BLaER1 treated with 17β-estradiol and CSF1 and Interleukin-3, amounts not matched to agents 10 nM and 100 nM (cell line): ENCODE results near the gene ACTN1.
A peak's percentile ranks its signal among the peaks of the same experiment; 100 is the strongest.
"Not testable (repeated sequence)": the region's sequence is repeated elsewhere in the genome, so short reads cannot be mapped to it uniquely, and the experiment has no call there.

ENCODE experiments used
- H3K27ac ChIP-seq, 11 experiments: shearing (Covaris generic); formaldehyde crosslinking; 2 replicates each; pipeline ENCODE4 v1.8.1; 2022
- H3K27me3 ChIP-seq, 11 experiments: shearing (Covaris generic); formaldehyde crosslinking; 2 replicates each; pipeline ENCODE4 v1.8.1; 2022
- H3K36me3 ChIP-seq, 11 experiments: shearing (Covaris generic); formaldehyde crosslinking; 2 replicates each; pipeline ENCODE4 v1.8.1; 2022
- H3K4me1 ChIP-seq, 10 experiments: shearing (Covaris generic); formaldehyde crosslinking; 2 replicates each; pipeline ENCODE4 v1.8.1; 2022
- H3K4me2 ChIP-seq, 11 experiments: shearing (Covaris generic); formaldehyde crosslinking; 2 replicates each; pipeline ENCODE4 v1.8.1; 2022
- H3K4me3 ChIP-seq, 10 experiments: shearing (Covaris generic); formaldehyde crosslinking; 2 replicates each; pipeline ENCODE4 v1.8.1; 2022
- H3K9ac ChIP-seq, 11 experiments: shearing (Covaris generic); formaldehyde crosslinking; 2 replicates each; pipeline ENCODE4 v1.8.1; 2022
- H3K9me3 ChIP-seq, 11 experiments: shearing (Covaris generic); formaldehyde crosslinking; replicated peaks in 1 of 11; 2 replicates each; pipeline ENCODE4 v1.8.1; 2022
- H4K20me1 ChIP-seq, 11 experiments: shearing (Covaris generic); formaldehyde crosslinking; 2 replicates each; pipeline ENCODE4 v1.8.1; 2022
- Cebpa-rat ChIP-seq, 11 experiments: shearing (Covaris generic); IDR thresholded peaks; 2 replicates each; pipeline ENCODE4 v1.8.1; 2022

ACTN1 gene

GRCh38 chr14:68857516-68858070 is 121.5 kb downstream of the ACTN1 start:
- peaks cover 0 to 19% (median 10%) of the 10 kb centered on the region in 10 experiments; a peak in 12 of 20 replicates for H3K4me1 ChIP-seq
- H3K36me3 ChIP-seq, result 0 out of 22 replicates have a peak, but pooled peaks cover 0 to under 1% (median 0%) of the 10 kb centered on the region in 11 experiments
- H3K9ac ChIP-seq, result no peak overlapping the region
- H3K4me2 ChIP-seq, result no peak overlapping the region
- H3K4me3 ChIP-seq, result no peak overlapping the region
- no peaks in the 10 kb centered on the region; a peak in 1 of 22 replicates for H4K20me1 ChIP-seq
- peaks cover 4 to 22% (median 13%) of the 10 kb centered on the region in 11 experiments for H3K9me3 ChIP-seq
- TF ChIP-seq Cebpa-rat (IDR thresholded peaks at IDR 0.05), result no peak
- H3K27me3 ChIP-seq, result no peaks in the 10 kb centered on the region
- no peak overlapping the region for H3K27ac ChIP-seq

GRCh38 chr14:68856572-68856971 is 122.5 kb downstream of the ACTN1 start:
- no peak for TF ChIP-seq Cebpa-rat (IDR thresholded peaks at IDR 0.05)
- Histone ChIP-seq H3K36me3 (peaks cover 0 to 4% (median 0%) of the 10 kb centered on the region in 11 experiments; a peak in 1 of 22 replicates), H3K9ac (no peak overlapping the region), H3K27me3 (no peaks in the 10 kb centered on the region), H3K9me3 (peaks cover 12 to 32% (median 23%) of the 10 kb centered on the region in 11 experiments), H3K4me1 (peaks cover 0 to 19% (median 10%) of the 10 kb centered on the region in 10 experiments; a peak in 12 of 20 replicates), H3K4me2 (no peak overlapping the region), H4K20me1 (no peaks in the 10 kb centered on the region; a peak in 1 of 22 replicates), H3K4me3 (no peak overlapping the region), H3K27ac (no peak overlapping the region)

GRCh38 chr14:68854421-68854820 is 124.7 kb downstream of the ACTN1 start:
- Histone ChIP-seq H3K27ac (no peak overlapping the region), H3K4me1 (peaks cover 0 to 19% (median 10%) of the 10 kb centered on the region in 10 experiments; a peak in 12 of 20 replicates), H3K27me3 (no peaks in the 10 kb centered on the region), H3K4me3 (no peak overlapping the region), H3K36me3 (peaks cover 0 to 4% (median 0%) of the 10 kb centered on the region in 11 experiments; a peak in 1 of 22 replicates), H3K4me2 (peak overlapping the region in 10 of 11 experiments; percentile 11 to 83 (median 26); a peak in 13 of 22 replicates), H4K20me1 (no peaks in the 10 kb centered on the region), H3K9me3 (peaks cover 12 to 33% (median 24%) of the 10 kb centered on the region in 11 experiments), H3K9ac (no peak overlapping the region)
- no peak for TF ChIP-seq Cebpa-rat (IDR thresholded peaks at IDR 0.05)

GRCh38 chr14:68853749-68854148 is 125.4 kb downstream of the ACTN1 start:
- Histone ChIP-seq H3K27me3 (no peaks in the 10 kb centered on the region), H3K27ac (no peak overlapping the region), H3K36me3 (peaks cover 0 to 4% (median 0%) of the 10 kb centered on the region in 11 experiments; a peak in 1 of 22 replicates), H4K20me1 (no peaks in the 10 kb centered on the region), H3K9me3 (peaks cover 12 to 33% (median 24%) of the 10 kb centered on the region in 11 experiments), H3K4me1 (peaks cover 0 to 19% (median 10%) of the 10 kb centered on the region in 10 experiments; a peak in 12 of 20 replicates), H3K4me3 (no peak overlapping the region), H3K9ac (no peak overlapping the region), H3K4me2 (peak overlapping the region in 3 of 11 experiments; percentile 48 to 83 (median 52); a peak in 6 of 22 replicates)
- TF ChIP-seq Cebpa-rat (IDR thresholded peaks at IDR 0.05), result no peak

GRCh38 chr14:68852493-68852892 is 126.6 kb downstream of the ACTN1 start:
- H3K36me3 ChIP-seq, H4K20me1 ChIP-seq, H3K4me2 ChIP-seq, H3K9ac ChIP-seq, H3K27me3 ChIP-seq, H3K27ac ChIP-seq, H3K4me3 ChIP-seq: not testable (repeated sequence)
- Histone ChIP-seq H3K4me1 (peaks cover 0 to 19% (median 10%) of the 10 kb centered on the region in 10 experiments; a peak in 12 of 20 replicates), H3K9me3 (peaks cover 12 to 33% (median 24%) of the 10 kb centered on the region in 11 experiments)

GRCh38 chr14:68851078-68851477 is 128.0 kb downstream of the ACTN1 start:
- Histone ChIP-seq H3K4me3 (no peak overlapping the region), H3K36me3 (peaks cover 0 to 4% (median 0%) of the 10 kb centered on the region in 11 experiments; a peak in 1 of 22 replicates), H3K9ac (no peak overlapping the region), H3K27me3 (no peaks in the 10 kb centered on the region), H3K9me3 (peaks cover 12 to 33% (median 24%) of the 10 kb centered on the region in 11 experiments), H4K20me1 (no peaks in the 10 kb centered on the region), H3K4me2 (no peak overlapping the region), H3K4me1 (peaks cover 0 to 19% (median 15%) of the 10 kb centered on the region in 10 experiments; a peak in 12 of 20 replicates), H3K27ac (no peak overlapping the region)
- TF ChIP-seq Cebpa-rat (IDR thresholded peaks at IDR 0.05), result no peak

- H3K4me3 ChIP-seq, result no peak overlapping the region
- peaks cover 0 to 4% (median 0%) of the 10 kb centered on the region in 11 experiments; a peak in 1 of 22 replicates for H3K36me3 ChIP-seq
- H3K9me3 ChIP-seq, result peaks cover 12 to 28% (median 24%) of the 10 kb centered on the region in 11 experiments
- H3K4me2 ChIP-seq, result no peak overlapping the region
- no peak overlapping the region for H3K9ac ChIP-seq
- TF ChIP-seq Cebpa-rat (IDR thresholded peaks at IDR 0.05), result no peak
- H3K27me3 ChIP-seq, result no peaks in the 10 kb centered on the region
- no peaks in the 10 kb centered on the region for H4K20me1 ChIP-seq
- H3K27ac ChIP-seq, result no peak overlapping the region
- peaks cover 0 to 10% (median 8%) of the 10 kb centered on the region in 10 experiments; a peak in 12 of 20 replicates for H3K4me1 ChIP-seq
These were observed 129.7 kb downstream of the ACTN1 start for GRCh38 chr14:68849416-68849815.

GRCh38 chr14:68848253-68848652 is 130.8 kb downstream of the ACTN1 start:
- H3K27me3 ChIP-seq, result no peaks in the 10 kb centered on the region
- no peak overlapping the region for H3K9ac ChIP-seq
- H3K36me3 ChIP-seq, result peaks cover 0 to 4% (median 0%) of the 10 kb centered on the region in 11 experiments; a peak in 1 of 22 replicates
- H3K27ac ChIP-seq, result no peak overlapping the region
- peaks cover 5 to 12% (median 6%) of the 10 kb centered on the region in 10 experiments; a peak in 15 of 20 replicates for H3K4me1 ChIP-seq
- H3K4me3 ChIP-seq, result no peak overlapping the region
- peaks cover 12 to 19% (median 16%) of the 10 kb centered on the region in 11 experiments for H3K9me3 ChIP-seq
- no peak for TF ChIP-seq Cebpa-rat (IDR thresholded peaks at IDR 0.05)
- no peak overlapping the region for H3K4me2 ChIP-seq
- no peaks in the 10 kb centered on the region for H4K20me1 ChIP-seq

- H3K27ac ChIP-seq, H3K27me3 ChIP-seq, H3K36me3 ChIP-seq, H4K20me1 ChIP-seq, H3K9ac ChIP-seq, H3K4me3 ChIP-seq, H3K4me2 ChIP-seq: not testable (repeated sequence)
- Histone ChIP-seq H3K9me3 (peaks cover 8 to 13% (median 10%) of the 10 kb centered on the region in 11 experiments), H3K4me1 (peaks cover 6 to 14% (median 8%) of the 10 kb centered on the region in 10 experiments; a peak in 15 of 20 replicates)
These were observed 131.5 kb downstream of the ACTN1 start for GRCh38 chr14:68847640-68848039.
